RWPE2 (cell line): ENCODE results near the gene KICS2.

ENCODE experiments used
- ATAC-seq: fragments of 200-7000 bp; cut with Tn5 transposase; 3 replicates; pipeline ENCODE4 v1.9.1; 2021; ENCODE audit warnings: low read depth
- DNase-seq: peaks from one replicate; pipeline ENCODE4 v3.0.0-alpha.2; 2020; ENCODE audit warnings: low spot score
- H3K27ac ChIP-seq: fragments of 450-650 bp; 2 replicates; pipeline ENCODE4 v1.5.1; 2017; ENCODE audit warnings: mild to moderate bottlenecking; ENCODE audit not compliant: poor library complexity, severe bottlenecking
- H3K27me3 ChIP-seq: fragments of 250-450 bp; sonication (Bioruptor Pico); 2 replicates; pipeline ENCODE4 v1.5.1; 2021; ENCODE audit warnings: mild to moderate bottlenecking, moderate library complexity; ENCODE audit not compliant: insufficient read depth, poor library complexity, severe bottlenecking
- H3K36me3 ChIP-seq: fragments of 250-450 bp; sonication (Bioruptor Pico); 2 replicates; pipeline ENCODE4 v1.5.1; 2020; ENCODE audit warnings: low read depth, mild to moderate bottlenecking, moderate library complexity
- H3K4me1 ChIP-seq: fragments of 250-450 bp; sonication (Bioruptor Pico); 2 replicates; pipeline ENCODE4 v1.5.1; 2021; ENCODE audit warnings: mild to moderate bottlenecking, moderate library complexity; ENCODE audit not compliant: insufficient read depth, poor library complexity, severe bottlenecking
- H3K4me3 ChIP-seq: fragments of 250-450 bp; sonication (Bioruptor Pico); 2 replicates; pipeline ENCODE4 v1.5.1; 2021; ENCODE audit warnings: mild to moderate bottlenecking, moderate library complexity; ENCODE audit not compliant: severe bottlenecking
- H3K9me3 ChIP-seq: fragments of 250-450 bp; sonication (Bioruptor Pico); 2 replicates; pipeline ENCODE4 v1.5.1; 2021; ENCODE audit warnings: mild to moderate bottlenecking, moderate library complexity; ENCODE audit not compliant: severe bottlenecking
- CTCF ChIP-seq: fragments of 450-650 bp; IDR thresholded peaks from one replicate; pipeline ENCODE4 v1.5.1; 2017; ENCODE audit warnings: mild to moderate bottlenecking, moderate library complexity; ENCODE audit not compliant: poor library complexity, severe bottlenecking

Gene KICS2

GRCh38 chr12:64181430-64182291 is 40.4 kb downstream of the KICS2 start:
- DNase-seq (peak; percentile 79), ATAC-seq (peak; percentile 94)
- no peaks in the 10 kb centered on the region for H3K9me3 ChIP-seq
- peak; percentile 92 for TF ChIP-seq CTCF
- no peaks in the 10 kb centered on the region for H3K27me3 ChIP-seq
- no peak overlapping the region for H3K4me3 ChIP-seq
- H3K36me3 ChIP-seq, result no peaks in the 10 kb centered on the region
- peak overlapping the region; percentile 96 for H3K27ac ChIP-seq
- H3K4me1 ChIP-seq, result peaks cover 35% of the 10 kb centered on the region

- H3K27ac ChIP-seq, result peak overlapping the region; percentile 96
- DNase-seq (no peak), ATAC-seq (peak; percentile 18; the same call in 1 of the 3 replicates)
- no peaks in the 10 kb centered on the region for H3K36me3 ChIP-seq
- no peak for TF ChIP-seq CTCF
- H3K9me3 ChIP-seq, result no peaks in the 10 kb centered on the region
- no peaks in the 10 kb centered on the region for H3K27me3 ChIP-seq
- no peak overlapping the region for H3K4me3 ChIP-seq
- peaks cover 31% of the 10 kb centered on the region for H3K4me1 ChIP-seq
Measured at GRCh38 chr12:64180951-64181350, 41.1 kb downstream of the KICS2 start.

- Histone ChIP-seq H3K4me1 (peaks cover 31% of the 10 kb centered on the region), H3K27ac (peak overlapping the region; percentile 96), H3K4me3 (no peak overlapping the region), H3K27me3 (no peaks in the 10 kb centered on the region), H3K36me3 (no peaks in the 10 kb centered on the region), H3K9me3 (no peaks in the 10 kb centered on the region)
- ATAC-seq (0 out of 3 replicates have a peak, but pooled peaks have one; percentile 11), DNase-seq (no peak)
- no peak for TF ChIP-seq CTCF
Measured at GRCh38 chr12:64178122-64178521, 44.0 kb downstream of the KICS2 start.

- no peak overlapping the region for H3K4me3 ChIP-seq
- DNase-seq (no peak), ATAC-seq (no peak)
- peaks cover 24% of the 10 kb centered on the region for H3K4me1 ChIP-seq
- H3K36me3 ChIP-seq, result no peaks in the 10 kb centered on the region
- H3K9me3 ChIP-seq, result no peaks in the 10 kb centered on the region
- TF ChIP-seq CTCF, result no peak
- no peaks in the 10 kb centered on the region for H3K27me3 ChIP-seq
- no peak overlapping the region for H3K27ac ChIP-seq
Measured at GRCh38 chr12:64177001-64177400, 45.1 kb downstream of the KICS2 start.

GRCh38 chr12:64175254-64175945 is 46.7 kb downstream of the KICS2 start:
- TF ChIP-seq CTCF, result no peak
- Histone ChIP-seq H3K4me3 (no peak overlapping the region), H3K36me3 (no peaks in the 10 kb centered on the region), H3K4me1 (peaks cover 28% of the 10 kb centered on the region), H3K9me3 (no peaks in the 10 kb centered on the region), H3K27me3 (no peaks in the 10 kb centered on the region), H3K27ac (no peak overlapping the region)
- no peak for DNase-seq
- no peak for ATAC-seq
